ENCODE results near the gene RAPGEF3.

DNA sequence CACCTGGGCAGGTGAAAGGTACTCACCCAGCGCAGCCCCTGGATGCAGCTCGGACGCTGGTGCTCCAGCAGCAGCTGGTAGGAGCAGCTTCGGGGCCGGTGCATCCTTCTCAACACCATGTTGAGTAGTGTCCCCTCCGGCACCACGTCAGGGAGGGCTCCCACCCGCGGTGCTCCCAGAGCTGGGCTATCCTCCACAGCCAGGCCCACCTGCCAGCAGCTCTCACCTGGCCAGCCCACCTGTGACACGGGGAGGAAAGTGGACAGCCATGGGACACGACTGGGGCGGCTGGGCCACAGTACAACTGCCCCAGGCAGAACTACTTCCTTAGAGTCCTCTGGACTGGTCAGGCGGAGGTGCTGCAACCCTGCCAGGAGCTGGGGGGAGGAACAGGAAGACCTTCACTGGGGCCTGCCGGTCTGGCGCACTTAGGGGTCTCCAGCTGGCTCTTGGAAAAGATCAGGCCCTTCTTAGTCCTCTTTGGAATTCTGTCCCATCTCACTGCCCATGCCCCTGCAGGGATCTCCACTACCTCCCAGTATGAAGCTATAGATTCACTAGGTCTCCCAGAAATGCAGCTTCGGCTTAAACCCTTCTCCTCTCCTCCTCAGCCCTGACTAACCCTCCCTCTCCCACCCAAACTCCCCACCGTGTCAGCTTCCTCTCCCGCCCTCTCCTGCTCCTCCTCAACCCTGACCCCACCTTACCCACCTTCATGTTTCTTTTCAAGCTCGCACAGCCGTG is 668 bp downstream of the RAPGEF3 start:
- TF ChIP-seq TAF1 (IDR thresholded peaks at IDR 0.05; ENCODE audit: borderline replicate concordance, low read depth, low read length) (no peak), POLR2A (IDR thresholded peaks at IDR 0.05; ENCODE audit: low read depth, low read length) (no peak)
